ENCODE data around the gene SPDYE11.
"Not testable (repeated sequence)": the region's sequence is repeated elsewhere in the genome, so short reads cannot be mapped to it uniquely, and the experiment has no call there.

The SPDYE11 gene, protein sequence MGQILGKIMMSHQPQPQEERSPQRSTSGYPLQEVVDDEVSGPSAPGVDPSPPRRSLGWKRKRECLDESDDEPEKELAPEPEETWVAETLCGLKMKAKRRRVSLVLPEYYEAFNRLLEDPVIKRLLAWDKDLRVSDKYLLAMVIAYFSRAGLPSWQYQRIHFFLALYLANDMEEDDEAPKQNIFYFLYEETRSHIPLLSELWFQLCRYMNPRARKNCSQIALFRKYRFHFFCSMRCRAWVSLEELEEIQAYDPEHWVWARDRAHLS

GRCh38 chr7:73057811-73058210, at the start of gene SPDYE11:
SPDYE11 (minus strand) TSS chr7:73057911; CDS start chr7:73056111, 1,800 bp downstream.
- ATAC-seq = not testable (repeated sequence)

- not testable (repeated sequence) for ATAC-seq
These were observed 28.2 kb upstream of the SPDYE11 start, which contains the start of gene SPDYE9 for GRCh38 chr7:73085938-73086337. SPDYE9 (minus strand) TSS chr7:73086038; CDS start chr7:73084238, 1,800 bp downstream.

DNA sequence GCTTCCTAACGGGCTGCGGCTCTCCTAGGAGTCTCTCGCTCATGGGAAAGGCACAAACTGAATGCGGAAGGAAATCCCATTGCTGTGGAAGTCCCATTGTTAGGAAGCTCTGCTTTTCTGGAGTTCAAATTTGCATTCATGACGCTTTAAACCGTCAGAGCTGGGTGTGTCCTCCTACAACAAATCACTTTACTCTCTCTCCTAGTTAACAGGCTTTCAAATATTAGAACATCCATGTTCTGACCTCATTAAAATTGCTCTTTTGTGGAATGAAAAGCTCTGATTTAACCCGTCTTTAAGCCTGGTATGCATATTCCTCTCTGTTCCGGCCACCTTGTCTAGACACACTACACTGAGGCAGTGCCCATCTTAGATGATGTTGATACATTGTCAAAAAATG, 28.0 kb downstream of the SPDYE11 start, which contains the start of gene SPDYE8:
Gene SPDYE8 (minus strand): TSS at position 101 of the 400 bp plus-strand sequence. CDS start 1,800 bp downstream, outside the sequence.
- not testable (repeated sequence) for ATAC-seq

DNA sequence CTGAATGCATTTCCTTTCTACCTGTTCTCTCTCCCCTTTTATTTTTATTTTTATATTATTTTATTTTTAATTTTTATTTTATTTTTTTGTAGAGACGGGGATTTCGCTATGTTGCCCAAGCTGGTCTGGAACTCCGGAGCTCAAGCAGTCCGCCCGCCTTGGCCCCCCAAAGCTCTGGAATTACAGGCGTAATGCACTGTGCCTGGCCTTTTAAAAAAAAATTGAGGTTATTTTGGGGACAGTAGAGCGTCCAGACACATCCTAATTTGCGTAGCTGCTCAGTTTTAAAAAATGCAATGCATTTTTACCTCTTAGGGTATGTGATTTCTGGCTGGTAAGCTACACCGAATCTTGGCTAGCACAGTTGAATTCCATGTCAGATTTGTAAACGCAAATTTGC, 51.2 kb downstream of the SPDYE11 start:
- ATAC-seq = not testable (repeated sequence)

DNA sequence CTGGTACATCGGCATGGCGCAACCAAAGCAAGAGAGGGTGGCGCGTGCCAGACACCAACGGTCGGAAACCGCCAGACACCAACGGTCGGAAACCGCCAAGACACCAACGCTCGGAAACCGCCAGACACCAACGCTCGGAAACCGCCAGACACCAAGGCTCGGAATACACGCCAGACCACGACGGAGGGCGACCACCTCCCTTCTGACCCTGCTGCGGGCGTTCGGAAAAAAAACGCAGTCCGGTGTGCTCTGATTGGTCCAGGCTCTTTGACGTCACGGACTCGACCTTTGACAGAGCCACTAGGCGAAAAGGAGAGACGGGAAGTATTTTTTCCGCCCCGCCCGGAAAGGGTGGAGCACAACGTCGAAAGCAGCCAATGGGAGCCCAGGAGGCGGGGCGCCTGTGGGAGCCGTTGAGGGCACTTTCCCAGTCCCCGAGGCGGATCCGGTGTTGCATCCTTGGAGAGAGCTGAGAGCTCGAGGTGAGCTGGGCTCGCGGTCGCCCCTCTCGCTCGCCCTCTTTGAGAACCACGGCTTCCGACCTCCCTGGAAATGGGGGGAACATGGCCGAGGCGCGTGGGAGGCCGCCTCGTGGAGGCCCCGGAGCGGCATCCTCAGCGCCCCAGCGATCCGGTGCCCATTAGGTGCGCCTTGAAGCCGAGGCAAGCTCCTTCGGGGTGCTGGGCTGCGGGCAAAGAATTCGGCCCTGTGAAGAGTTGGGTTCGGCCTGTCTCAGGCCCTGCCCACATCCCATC, 51.8 kb downstream of the SPDYE11 start:
- ATAC-seq = peak; percentile 93
- peak; percentile 20; the same call in 1 of the 2 replicates for TF ChIP-seq CSDC2 (CRISPR knock-in tag; IDR thresholded peaks at IDR 0.05)

DNA sequence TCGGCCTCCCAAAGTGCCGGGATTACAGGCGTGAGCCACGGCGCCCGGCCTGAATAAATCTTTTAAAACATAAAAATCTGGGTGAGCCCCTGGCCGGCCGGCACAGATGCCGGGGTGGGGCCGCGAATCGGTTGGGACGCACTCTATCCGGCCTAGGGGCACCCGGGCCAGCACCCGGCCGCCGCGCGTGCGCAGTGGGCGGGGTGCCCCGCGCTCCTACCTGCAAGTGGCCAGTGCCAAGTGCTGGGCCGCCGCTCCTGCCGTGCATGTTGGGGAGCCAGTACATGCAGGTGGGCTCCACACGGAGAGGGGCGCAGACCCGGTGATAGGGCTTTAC, 52.4 kb downstream of the SPDYE11 start:
- ATAC-seq = peak; percentile 91

- peak; percentile 21; the same call in 1 of the 3 replicates for ATAC-seq
These were observed 59.7 kb downstream of the SPDYE11 start for GRCh38 chr7:72997887-72998468.
